ENCODE measurements around the gene CARMIL3. TPM values are rescaled to one million over a fixed set of nuclear protein-coding genes. Genes with fewer than 3 reads are reported as not detected.
A peak's percentile ranks its signal among the peaks of the same experiment; 100 is the strongest.

CARMIL3 gene
- total and polyA plus RNA-seq, 2 experiments from 2014 or later, result 3.7 to 11.8 TPM

GRCh38 chr14:24095271-24096068, 43.7 kb downstream of the CARMIL3 start (continued):
- no peak for TF ChIP-seq CREB1 (CRISPR knock-in tag; IDR thresholded peaks at IDR 0.05; ENCODE audit: low read depth)
- peak; percentile 90 for TF ChIP-seq POLR2AphosphoS5 (IDR thresholded peaks at IDR 0.05; ENCODE audit: low read depth)
- no peak for TF ChIP-seq EZH2 (IDR thresholded peaks at IDR 0.05; ENCODE audit: low read depth, unreplicated experiment)

DNA sequence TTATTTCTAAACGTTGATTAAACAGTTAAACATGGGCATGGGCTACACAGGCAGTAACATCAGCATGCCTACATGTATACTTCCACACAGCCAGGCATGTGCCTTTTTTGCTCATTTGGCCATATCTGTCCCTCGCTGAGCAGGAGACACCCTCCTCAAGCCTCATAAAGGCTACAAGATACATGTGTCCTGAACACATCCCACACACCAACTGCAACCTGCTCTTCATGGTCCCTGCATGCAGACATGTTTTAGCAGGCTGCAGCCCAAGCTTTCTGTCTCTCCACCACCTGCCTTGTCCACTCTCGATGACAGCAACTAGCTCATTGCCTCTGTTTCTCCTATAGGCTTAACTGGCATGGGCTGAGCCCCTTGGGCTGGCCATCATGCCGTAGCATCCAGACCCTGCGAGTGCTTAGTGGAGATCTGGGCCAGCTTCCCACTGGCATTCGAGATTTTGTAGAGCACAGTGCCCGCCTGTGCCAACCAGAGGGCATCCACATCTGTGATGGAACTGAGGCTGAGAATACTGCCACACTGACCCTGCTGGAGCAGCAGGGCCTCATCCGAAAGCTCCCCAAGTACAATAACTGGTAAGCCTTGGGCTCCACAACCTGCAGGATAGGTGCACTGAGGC, 44.9 kb downstream of the CARMIL3 start:
- Histone ChIP-seq H3F3A (replicated peaks; ENCODE audit: low read depth) (peaks cover 15% of the 10 kb centered on the region), H2AFZ (no peak overlapping the region), H3K36me3 (ENCODE audit: insufficient read depth) (peaks cover 8% of the 10 kb centered on the region), H3K27ac (ENCODE audit: low read depth) (no peak overlapping the region), H3K4me1 (ENCODE audit: insufficient read depth) (peaks cover 18% of the 10 kb centered on the region), H3K4me2 (no peak overlapping the region), H3K27me3 (ENCODE audit: insufficient read depth) (no peaks in the 10 kb centered on the region), H3K79me2 (replicated peaks; ENCODE audit: insufficient read depth) (peaks cover 22% of the 10 kb centered on the region), H4K20me1 (replicated peaks; ENCODE audit: insufficient read depth) (peaks cover 5% of the 10 kb centered on the region; the same call in 1 of the 2 replicates), H3K9me2 (ENCODE audit: insufficient read depth) (peaks cover 8% of the 10 kb centered on the region), H3K4me3 (no peak overlapping the region)
- no peak for ATAC-seq
- Mint-ChIP-seq H3K27me3 (ENCODE audit: insufficient read depth, low read depth, poor library complexity) (peaks cover 26% of the 10 kb centered on the region), H3K4me1 (peaks cover 26% of the 10 kb centered on the region), H3K27ac (peak overlapping the region; percentile 80), H3K36me3 (ENCODE audit: low read depth) (peaks cover 75% of the 10 kb centered on the region), H3K4me3 (peak overlapping the region; percentile 51), H3K9me3 (peaks cover 3% of the 10 kb centered on the region; the same call in 2 of the 3 replicates)
- DNase-seq (ENCODE audit: low spot score), result no peak
- TF ChIP-seq, protein P1, sequence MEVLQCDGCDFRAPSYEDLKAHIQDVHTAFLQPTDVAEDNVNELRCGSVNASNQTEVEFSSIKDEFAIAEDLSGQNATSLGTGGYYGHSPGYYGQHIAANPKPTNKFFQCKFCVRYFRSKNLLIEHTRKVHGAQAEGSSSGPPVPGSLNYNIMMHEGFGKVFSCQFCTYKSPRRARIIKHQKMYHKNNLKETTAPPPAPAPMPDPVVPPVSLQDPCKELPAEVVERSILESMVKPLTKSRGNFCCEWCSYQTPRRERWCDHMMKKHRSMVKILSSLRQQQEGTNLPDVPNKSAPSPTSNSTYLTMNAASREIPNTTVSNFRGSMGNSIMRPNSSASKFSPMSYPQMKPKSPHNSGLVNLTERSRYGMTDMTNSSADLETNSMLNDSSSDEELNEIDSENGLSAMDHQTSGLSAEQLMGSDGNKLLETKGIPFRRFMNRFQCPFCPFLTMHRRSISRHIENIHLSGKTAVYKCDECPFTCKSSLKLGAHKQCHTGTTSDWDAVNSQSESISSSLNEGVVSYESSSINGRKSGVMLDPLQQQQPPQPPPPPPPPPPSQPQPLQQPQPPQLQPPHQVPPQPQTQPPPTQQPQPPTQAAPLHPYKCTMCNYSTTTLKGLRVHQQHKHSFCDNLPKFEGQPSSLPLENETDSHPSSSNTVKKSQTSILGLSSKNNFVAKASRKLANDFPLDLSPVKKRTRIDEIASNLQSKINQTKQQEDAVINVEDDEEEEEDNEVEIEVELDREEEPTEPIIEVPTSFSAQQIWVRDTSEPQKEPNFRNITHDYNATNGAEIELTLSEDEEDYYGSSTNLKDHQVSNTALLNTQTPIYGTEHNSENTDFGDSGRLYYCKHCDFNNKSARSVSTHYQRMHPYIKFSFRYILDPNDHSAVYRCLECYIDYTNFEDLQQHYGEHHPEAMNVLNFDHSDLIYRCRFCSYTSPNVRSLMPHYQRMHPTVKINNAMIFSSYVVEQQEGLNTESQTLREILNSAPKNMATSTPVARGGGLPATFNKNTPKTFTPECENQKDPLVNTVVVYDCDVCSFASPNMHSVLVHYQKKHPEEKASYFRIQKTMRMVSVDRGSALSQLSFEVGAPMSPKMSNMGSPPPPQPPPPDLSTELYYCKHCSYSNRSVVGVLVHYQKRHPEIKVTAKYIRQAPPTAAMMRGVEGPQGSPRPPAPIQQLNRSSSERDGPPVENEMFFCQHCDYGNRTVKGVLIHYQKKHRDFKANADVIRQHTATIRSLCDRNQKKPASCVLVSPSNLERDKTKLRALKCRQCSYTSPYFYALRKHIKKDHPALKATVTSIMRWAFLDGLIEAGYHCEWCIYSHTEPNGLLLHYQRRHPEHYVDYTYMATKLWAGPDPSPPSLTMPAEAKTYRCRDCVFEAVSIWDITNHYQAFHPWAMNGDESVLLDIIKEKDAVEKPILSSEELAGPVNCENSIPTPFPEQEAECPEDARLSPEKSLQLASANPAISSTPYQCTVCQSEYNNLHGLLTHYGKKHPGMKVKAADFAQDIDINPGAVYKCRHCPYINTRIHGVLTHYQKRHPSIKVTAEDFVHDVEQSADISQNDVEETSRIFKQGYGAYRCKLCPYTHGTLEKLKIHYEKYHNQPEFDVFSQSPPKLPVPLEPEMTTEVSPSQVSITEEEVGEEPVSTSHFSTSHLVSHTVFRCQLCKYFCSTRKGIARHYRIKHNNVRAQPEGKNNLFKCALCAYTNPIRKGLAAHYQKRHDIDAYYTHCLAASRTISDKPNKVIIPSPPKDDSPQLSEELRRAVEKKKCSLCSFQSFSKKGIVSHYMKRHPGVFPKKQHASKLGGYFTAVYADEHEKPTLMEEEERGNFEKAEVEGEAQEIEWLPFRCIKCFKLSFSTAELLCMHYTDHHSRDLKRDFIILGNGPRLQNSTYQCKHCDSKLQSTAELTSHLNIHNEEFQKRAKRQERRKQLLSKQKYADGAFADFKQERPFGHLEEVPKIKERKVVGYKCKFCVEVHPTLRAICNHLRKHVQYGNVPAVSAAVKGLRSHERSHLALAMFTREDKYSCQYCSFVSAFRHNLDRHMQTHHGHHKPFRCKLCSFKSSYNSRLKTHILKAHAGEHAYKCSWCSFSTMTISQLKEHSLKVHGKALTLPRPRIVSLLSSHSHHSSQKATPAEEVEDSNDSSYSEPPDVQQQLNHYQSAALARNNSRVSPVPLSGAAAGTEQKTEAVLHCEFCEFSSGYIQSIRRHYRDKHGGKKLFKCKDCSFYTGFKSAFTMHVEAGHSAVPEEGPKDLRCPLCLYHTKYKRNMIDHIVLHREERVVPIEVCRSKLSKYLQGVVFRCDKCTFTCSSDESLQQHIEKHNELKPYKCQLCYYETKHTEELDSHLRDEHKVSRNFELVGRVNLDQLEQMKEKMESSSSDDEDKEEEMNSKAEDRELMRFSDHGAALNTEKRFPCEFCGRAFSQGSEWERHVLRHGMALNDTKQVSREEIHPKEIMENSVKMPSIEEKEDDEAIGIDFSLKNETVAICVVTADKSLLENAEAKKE (CRISPR knock-in tag; IDR thresholded peaks at IDR 0.05), result no peak
- TF ChIP-seq POLR2AphosphoS5 (IDR thresholded peaks at IDR 0.05; ENCODE audit: low read depth), result peak; percentile 63
